Small intestine (tissue), 7 donors: ENCODE data around the gene STH. TPM values are rescaled to one million over a fixed set of nuclear protein-coding genes. Genes with fewer than 3 reads are reported as not detected.

Experiments used
- DNase-seq, 2 donors: peaks; one replicate each; pipeline versions ENCODE4 v3.0.0 to v3.0.0-alpha.2; 2013
- FAIRE-seq: peaks from 2 replicates; lab custom pipeline; 2012; peaks lifted over from hg19 to GRCh38; lab: Jason Lieb, UNC
- H3K27ac ChIP-seq, 3 donors: one replicate each; pipeline ENCODE4 v1.5.1; 2013; ENCODE audit warnings: low read length in 2 of 3, mild to moderate bottlenecking in 2 of 3, control low read depth in 1 of 3, inconsistent platforms in 1 of 3, low read depth in 1 of 3, moderate library complexity in 1 of 3
- H3K27me3 ChIP-seq, 3 donors: one replicate each; pipeline ENCODE4 v1.6.1; 2013; ENCODE audit warnings: low read length in 3 of 3, inconsistent platforms in 1 of 3; ENCODE audit not compliant: control insufficient read depth in 3 of 3, insufficient read depth in 3 of 3
- H3K36me3 ChIP-seq, 3 donors: one replicate each; pipeline ENCODE4 v1.6.1; 2013; ENCODE audit warnings: low read length in 3 of 3, inconsistent platforms in 1 of 3, low read depth in 1 of 3, mild to moderate bottlenecking in 1 of 3, moderate library complexity in 1 of 3; ENCODE audit not compliant: control insufficient read depth in 3 of 3, insufficient read depth in 2 of 3
- H3K4me1 ChIP-seq, 3 donors: one replicate each; pipeline ENCODE4 v1.6.1; 2013; ENCODE audit warnings: low read length in 2 of 3, inconsistent platforms in 1 of 3, low read depth in 1 of 3, mild to moderate bottlenecking in 1 of 3, moderate library complexity in 1 of 3; ENCODE audit not compliant: control insufficient read depth in 3 of 3, insufficient read depth in 2 of 3
- H3K4me3 ChIP-seq, 3 donors: one replicate each; pipeline ENCODE4 v1.5.1; 2013; ENCODE audit warnings: low read length in 3 of 3, control low read depth in 1 of 3, inconsistent platforms in 1 of 3, low read depth in 1 of 3, mild to moderate bottlenecking in 1 of 3, moderate library complexity in 1 of 3
- H3K9me3 ChIP-seq, 2 donors: one replicate each; pipeline ENCODE4 v1.6.1; 2013; ENCODE audit warnings: low read depth in 1 of 2, low read length in 1 of 2; ENCODE audit not compliant: control insufficient read depth in 2 of 2, insufficient read depth in 1 of 2
- WGBS, 3 donors: extraction: QIAGEN DNeasy Blood & Tissue Kit; methylation state at CpG; one replicate each; pipeline ENCODE4 v1.1.7; 2013; 5-methylcytosine and 5-hydroxymethylcytosine counted together
- polyA plus RNA-seq, 4 donors: library from polyadenylated mRNA; stranded (reverse) in 3 of 4; unstranded in 1 of 4; fragments of 200-250 nt in 3 of 4; fragments of 120-200 nt in 1 of 4; gene quantifications; one replicate each; pipeline versions ENCODE4 v1.2.1 to v1.2.3, GENCODE V29; 2013
- donor health status: healthy with polysubstance abuse.
- donor health status: control.
- donor health status: control.
- donor health status: Bipolar disorder and iron deficiency.
- donor health status: healthy.

The STH gene
- polyA plus RNA-seq, 4 donors = not detected

DNA sequence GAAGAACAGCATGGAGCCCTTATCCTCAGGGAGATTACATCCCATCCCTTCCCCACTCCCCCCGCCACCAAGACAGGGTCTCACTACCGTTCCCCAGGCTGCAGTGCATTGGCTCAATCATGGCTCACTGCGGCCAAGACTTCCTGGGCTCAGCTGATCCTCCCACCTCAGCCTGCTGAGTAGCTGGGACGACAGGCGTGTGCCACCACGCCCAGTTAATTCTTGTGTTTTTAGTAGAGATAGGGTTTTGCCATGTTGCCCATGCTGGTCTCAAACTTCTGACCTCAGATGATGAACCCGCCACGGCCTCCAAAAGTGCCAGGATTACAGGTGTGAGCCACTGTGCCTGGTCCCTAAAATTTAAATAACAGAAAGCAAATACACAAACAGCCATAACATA lies 48.8 kb downstream of the STH start:
- Histone ChIP-seq H3K36me3 (peaks cover 9 to 34% (median 12%) of the 10 kb centered on the region in 3 donors), H3K27me3 (no peaks in the 10 kb centered on the region), H3K27ac (no peak overlapping the region), H3K4me3 (no peak overlapping the region), H3K4me1 (peaks cover 0 to 37% (median 6%) of the 10 kb centered on the region in 3 donors), H3K9me3 (no peaks in the 10 kb centered on the region)
- FAIRE-seq (no peak), DNase-seq (no peak)
- WGBS, 3 donors = 89 to 92% (median 91%) methylated on average over 8 of the region's 8 CpGs

Other genes starting within 250 kb of the STH start
- gene CRHR1, start 214.9 kb upstream of the STH start, polyA plus RNA-seq = under 1 TPM in 1 of 4 donors, not detected in 3; 0.04 TPM
- not detected for gene SPPL2C, start 154.4 kb upstream of the STH start, polyA plus RNA-seq
- 1 to 10 TPM in 1 of 4 donors, under 1 TPM in 2, not detected in 1; 0.54 to 6.0 (median 0.87) TPM for gene MAPT, start 104.7 kb upstream of the STH start, polyA plus RNA-seq
- gene KANSL1, start 194.2 kb downstream of the STH start, polyA plus RNA-seq = 10 to 100 TPM; 12.7 to 54.0 (median 20.2) TPM